Loucy (cell line): ENCODE measurements around the gene TNS4.

ENCODE experiments used
- H2AFZ ChIP-seq: fragments of 200-600 bp; sonication (generic); 2 replicates; pipeline ENCODE4 v1.6.0; 2016; ENCODE audit warnings: antibody characterized with exemption, mild to moderate bottlenecking, low read length, moderate library complexity
- H3F3A ChIP-seq: fragments of 200-600 bp; 2 replicates; pipeline ENCODE4 v1.6.0; 2016; ENCODE audit warnings: antibody characterized with exemption, low read depth, mild to moderate bottlenecking
- H3K27me3 ChIP-seq: fragments of 200-600 bp; sonication (generic); 2 replicates; pipeline ENCODE4 v1.6.1; 2014; ENCODE audit warnings: low read length, mild to moderate bottlenecking; ENCODE audit not compliant: insufficient read depth, poor library complexity, severe bottlenecking
- H3K36me3 ChIP-seq: fragments of 200-600 bp; sonication (generic); 2 replicates; pipeline ENCODE4 v1.6.1; 2016; ENCODE audit warnings: low read length; ENCODE audit not compliant: insufficient read depth
- H3K4me1 ChIP-seq: fragments of 200-600 bp; sonication (generic); 2 replicates; pipeline ENCODE4 v1.5.1; 2014; ENCODE audit warnings: low read length, mild to moderate bottlenecking; ENCODE audit not compliant: insufficient read depth, poor library complexity, severe bottlenecking
- H3K4me2 ChIP-seq: fragments of 200-600 bp; sonication (generic); 2 replicates; pipeline ENCODE4 v1.6.0; 2014; ENCODE audit warnings: antibody characterized with exemption, low read length, low read depth, mild to moderate bottlenecking; ENCODE audit not compliant: poor library complexity, severe bottlenecking
- H3K4me3 ChIP-seq: fragments of 200-600 bp; sonication (generic); 2 replicates; pipeline ENCODE4 v1.5.1; 2014; ENCODE audit warnings: low read length, mild to moderate bottlenecking, mixed read lengths; ENCODE audit not compliant: poor library complexity, severe bottlenecking
- H3K79me2 ChIP-seq: fragments of 200-600 bp; sonication (generic); 2 replicates; pipeline ENCODE4 v1.6.1; 2014; ENCODE audit warnings: low read length; ENCODE audit not compliant: insufficient read depth
- H3K9ac ChIP-seq: fragments of 200-600 bp; sonication (generic); 2 replicates; pipeline ENCODE4 v1.6.0; 2014; ENCODE audit warnings: mild to moderate bottlenecking, low read depth, low read length, moderate library complexity; ENCODE audit not compliant: poor library complexity, severe bottlenecking
- H3K9me2 ChIP-seq: fragments of 200-600 bp; sonication (generic); replicated peaks from 2 replicates; pipeline ENCODE4 v1.6.1; 2016; ENCODE audit warnings: low read depth, low read length, mixed read lengths
- H3K9me3 ChIP-seq: fragments of 200-600 bp; sonication (generic); 2 replicates; pipeline ENCODE4 v1.6.1; 2014; ENCODE audit warnings: mild to moderate bottlenecking, antibody characterized with exemption, low read length, low read depth; ENCODE audit not compliant: insufficient read depth
- H4K20me1 ChIP-seq: fragments of 200-600 bp; sonication (generic); 2 replicates; pipeline ENCODE4 v1.6.0; 2014; ENCODE audit warnings: antibody characterized with exemption, low read length, mild to moderate bottlenecking; ENCODE audit not compliant: insufficient read depth, poor library complexity, severe bottlenecking
- EZH2phosphoT487 ChIP-seq: fragments of 200-600 bp; IDR thresholded peaks from 2 replicates; pipeline ENCODE4 v1.6.1; 2018; ENCODE audit warnings: antibody characterized with exemption, mild to moderate bottlenecking, moderate library complexity, borderline replicate concordance
- TF ChIP-seq, protein P1 (sequence below): fragments of 200-600 bp; sonication (generic); conservative IDR thresholded peaks from 2 replicates; pipeline ENCODE4 v1.5.1; 2014; ENCODE audit warnings: mild to moderate bottlenecking, antibody characterized with exemption, low read length

TNS4 gene

DNA sequence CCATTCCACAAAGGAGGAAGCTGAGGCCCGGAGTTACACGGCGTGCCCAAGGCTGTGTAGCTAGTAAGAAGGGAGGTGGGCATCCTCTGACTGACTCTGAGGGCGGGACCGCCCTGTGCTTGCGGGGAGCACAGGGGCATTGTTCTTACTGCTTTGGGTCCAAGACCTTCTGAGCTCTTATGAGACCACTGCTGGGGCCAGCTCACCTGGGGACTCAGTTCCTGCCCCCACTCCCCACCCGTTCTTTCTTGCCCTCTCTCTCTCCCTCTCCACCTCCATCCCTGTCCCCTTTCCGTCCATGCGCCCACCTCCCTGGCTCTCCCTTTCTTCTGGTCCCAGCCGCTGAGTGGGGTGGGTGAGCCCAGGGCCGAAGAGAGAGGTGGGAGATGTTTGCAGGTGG, 44.2 kb upstream of the TNS4 start:
- Histone ChIP-seq H2AFZ (no peak overlapping the region), H3K9me2 (no peaks in the 10 kb centered on the region), H3K79me2 (no peaks in the 10 kb centered on the region), H3K36me3 (no peaks in the 10 kb centered on the region), H4K20me1 (no peaks in the 10 kb centered on the region), H3F3A (no peaks in the 10 kb centered on the region), H3K9ac (no peak overlapping the region), H3K27me3 (no peaks in the 10 kb centered on the region), H3K4me3 (no peak overlapping the region), H3K4me2 (no peak overlapping the region), H3K9me3 (no peaks in the 10 kb centered on the region), H3K4me1 (peaks cover 57% of the 10 kb centered on the region)
- TF ChIP-seq, protein P1, sequence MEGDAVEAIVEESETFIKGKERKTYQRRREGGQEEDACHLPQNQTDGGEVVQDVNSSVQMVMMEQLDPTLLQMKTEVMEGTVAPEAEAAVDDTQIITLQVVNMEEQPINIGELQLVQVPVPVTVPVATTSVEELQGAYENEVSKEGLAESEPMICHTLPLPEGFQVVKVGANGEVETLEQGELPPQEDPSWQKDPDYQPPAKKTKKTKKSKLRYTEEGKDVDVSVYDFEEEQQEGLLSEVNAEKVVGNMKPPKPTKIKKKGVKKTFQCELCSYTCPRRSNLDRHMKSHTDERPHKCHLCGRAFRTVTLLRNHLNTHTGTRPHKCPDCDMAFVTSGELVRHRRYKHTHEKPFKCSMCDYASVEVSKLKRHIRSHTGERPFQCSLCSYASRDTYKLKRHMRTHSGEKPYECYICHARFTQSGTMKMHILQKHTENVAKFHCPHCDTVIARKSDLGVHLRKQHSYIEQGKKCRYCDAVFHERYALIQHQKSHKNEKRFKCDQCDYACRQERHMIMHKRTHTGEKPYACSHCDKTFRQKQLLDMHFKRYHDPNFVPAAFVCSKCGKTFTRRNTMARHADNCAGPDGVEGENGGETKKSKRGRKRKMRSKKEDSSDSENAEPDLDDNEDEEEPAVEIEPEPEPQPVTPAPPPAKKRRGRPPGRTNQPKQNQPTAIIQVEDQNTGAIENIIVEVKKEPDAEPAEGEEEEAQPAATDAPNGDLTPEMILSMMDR = no peak
- no peak for TF ChIP-seq EZH2phosphoT487

DNA sequence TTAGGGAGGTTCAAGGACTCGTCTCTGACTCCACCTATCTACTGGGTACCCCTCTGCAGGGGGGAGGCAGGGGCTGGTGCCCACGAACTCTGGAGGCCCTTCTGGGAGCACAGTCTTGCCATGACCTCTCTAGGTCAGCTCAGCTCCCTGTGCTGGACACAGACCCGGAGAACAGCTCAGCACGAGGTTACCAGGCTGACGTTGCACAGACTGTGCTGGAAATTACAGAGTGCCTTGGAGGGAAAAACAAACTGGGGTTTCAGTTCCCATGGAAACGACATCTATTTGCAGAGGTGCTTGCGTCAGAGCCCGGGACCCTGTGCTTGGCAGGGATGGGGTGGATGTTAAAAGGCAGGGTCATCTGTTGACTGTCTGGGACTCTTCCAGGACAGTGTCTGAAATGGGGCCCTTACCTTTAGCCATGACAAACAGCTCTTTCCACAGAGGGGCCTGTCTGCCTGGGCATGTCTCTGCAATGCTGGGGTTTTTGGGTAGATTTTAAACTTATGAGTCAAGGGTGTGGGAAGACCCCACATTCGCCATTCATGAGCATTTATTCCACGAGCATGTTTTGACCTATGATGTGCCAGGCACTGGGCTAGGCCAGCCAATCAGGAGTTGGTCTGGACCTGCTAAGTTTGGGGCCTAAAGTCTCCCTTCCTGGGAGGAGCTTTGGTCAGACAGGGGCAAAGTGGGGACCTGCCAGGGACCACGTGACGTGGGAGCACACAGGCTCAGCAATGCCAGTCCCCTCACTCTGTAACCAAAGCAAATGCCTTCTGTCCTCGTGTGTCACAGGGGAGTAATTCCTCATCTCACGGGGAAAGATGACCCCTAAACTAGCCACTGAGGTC, 41.4 kb upstream of the TNS4 start:
- Histone ChIP-seq H3K9me3 (no peaks in the 10 kb centered on the region), H2AFZ (no peak overlapping the region), H3F3A (no peaks in the 10 kb centered on the region), H3K9me2 (no peaks in the 10 kb centered on the region), H3K4me3 (no peak overlapping the region), H4K20me1 (no peaks in the 10 kb centered on the region), H3K4me2 (peak overlapping the region; percentile 77), H3K27me3 (no peaks in the 10 kb centered on the region), H3K79me2 (no peaks in the 10 kb centered on the region), H3K9ac (peak overlapping the region; percentile 69), H3K4me1 (peaks cover 67% of the 10 kb centered on the region), H3K36me3 (no peaks in the 10 kb centered on the region)
- TF ChIP-seq, protein P1 = no peak
- no peak for TF ChIP-seq EZH2phosphoT487

DNA sequence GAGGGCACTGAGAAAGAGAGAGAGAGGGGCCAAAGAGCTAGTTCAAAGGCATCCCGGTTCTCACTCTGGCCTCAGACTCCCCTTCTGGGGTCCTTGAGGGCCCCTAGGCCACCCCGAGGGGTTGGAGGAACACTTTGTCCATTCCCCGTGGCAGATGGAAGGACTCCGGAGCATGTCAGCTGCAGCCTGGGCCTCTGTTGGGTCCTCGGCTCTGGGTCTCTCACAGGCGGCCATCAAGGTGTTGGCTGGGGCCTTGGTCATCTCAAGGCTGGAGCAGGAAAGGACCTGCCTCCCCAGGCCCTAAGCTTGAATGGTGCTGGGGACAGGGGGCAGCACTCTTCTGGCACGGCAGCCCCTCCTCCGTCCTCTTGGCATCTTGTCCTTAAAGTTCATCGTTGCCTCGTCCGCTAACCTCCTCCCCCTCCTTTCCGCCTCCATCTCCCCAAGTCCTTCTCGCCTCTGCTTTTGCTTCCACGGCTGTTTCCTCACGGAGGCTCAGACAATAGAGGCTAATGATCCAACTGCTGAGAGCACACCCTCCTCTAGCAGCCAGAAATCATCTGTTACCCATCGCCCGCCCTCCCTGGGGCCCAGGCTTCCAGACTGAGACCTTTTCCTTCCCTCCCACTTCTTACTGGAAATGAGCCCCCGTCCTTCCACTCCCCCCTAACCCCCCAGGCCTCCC, 40.6 kb upstream of the TNS4 start:
- Histone ChIP-seq H3K36me3 (no peaks in the 10 kb centered on the region), H3K79me2 (no peaks in the 10 kb centered on the region), H3K9ac (peak overlapping the region; percentile 69), H3K9me2 (no peaks in the 10 kb centered on the region), H4K20me1 (no peaks in the 10 kb centered on the region), H3K4me1 (peaks cover 61% of the 10 kb centered on the region), H2AFZ (no peak overlapping the region), H3K27me3 (no peaks in the 10 kb centered on the region), H3F3A (no peaks in the 10 kb centered on the region), H3K4me2 (peak overlapping the region; percentile 77), H3K9me3 (no peaks in the 10 kb centered on the region), H3K4me3 (peak overlapping the region; percentile 49)
- TF ChIP-seq EZH2phosphoT487 = no peak
- TF ChIP-seq, protein P1 = no peak
